ENCODE results near the gene KLHL30.

Gene KLHL30

GRCh38 chr2:238132463-238133450 lies 5.7 kb upstream of the KLHL30 start:
- no peak for DNase-seq

- no peak for DNase-seq
Observed at GRCh38 chr2:238133499-238134392, 4.7 kb upstream of the KLHL30 start.

- no peak for DNase-seq
Observed at GRCh38 chr2:238134393-238134785, 4.1 kb upstream of the KLHL30 start.

GRCh38 chr2:238135601-238136150 lies 2.8 kb upstream of the KLHL30 start:
- no peak for DNase-seq

- no peak for DNase-seq
Observed at GRCh38 chr2:238136820-238137537, 1.5 kb upstream of the KLHL30 start.

- DNase-seq: no peak
Observed at GRCh38 chr2:238137885-238138284, 583 bp upstream of the KLHL30 start.

GRCh38 chr2:238139196-238140039 lies 950 bp downstream of the KLHL30 start:
- no peak for DNase-seq

GRCh38 chr2:238140040-238140439 lies 1.6 kb downstream of the KLHL30 start:
- no peak for DNase-seq

GRCh38 chr2:238140721-238141540 lies 2.5 kb downstream of the KLHL30 start:
- DNase-seq: no peak

- DNase-seq: no peak
Observed at GRCh38 chr2:238141541-238142318, 3.3 kb downstream of the KLHL30 start.

- DNase-seq: no peak
Observed at GRCh38 chr2:238142382-238143205, 4.1 kb downstream of the KLHL30 start.

- DNase-seq: no peak
Observed at GRCh38 chr2:238143239-238143951, 4.9 kb downstream of the KLHL30 start.

GRCh38 chr2:238144262-238144661 lies 5.8 kb downstream of the KLHL30 start:
- no peak for DNase-seq

GRCh38 chr2:238145046-238145445 lies 6.6 kb downstream of the KLHL30 start:
- DNase-seq: no peak

- DNase-seq: no peak
Observed at GRCh38 chr2:238145851-238146250, 7.4 kb downstream of the KLHL30 start.

GRCh38 chr2:238146884-238147544 lies 8.5 kb downstream of the KLHL30 start:
- no peak for DNase-seq

GRCh38 chr2:238148981-238149380 lies 10.5 kb downstream of the KLHL30 start:
- DNase-seq: no peak

All from activated CD8-positive, alpha-beta memory T cell treated with anti-CD3 and anti-CD28 coated beads, Interleukin-2, amount 50 U/mL, for 4 hours (primary cell).